ELF-1 (cell line): ENCODE data around the gene GTF2F2.

Experiments used
- DNase-seq: peaks from one replicate; pipeline ENCODE4 v3.0.0-alpha.2; 2016; ENCODE audit warnings: low read depth, low spot score

GTF2F2 gene

GRCh38 chr13:45333251-45333976, 213.1 kb downstream of the GTF2F2 start:
- DNase-seq, result no peak
